SK-N-SH treated with all-trans-retinoic acid at 6 μM for 48 hours (cell line): Measurements from ENCODE around the gene LAMA3.

Source experiments
- CSRNP3 ChIP-seq: fragments of 250-450 bp; sonication (Bioruptor Pico); IDR thresholded peaks from 2 replicates; pipeline ENCODE4 v1.5.1; 2021; ENCODE audit warnings: mild to moderate bottlenecking, moderate library complexity
- ESRRG ChIP-seq: fragments of 250-450 bp; sonication (Bioruptor Pico); IDR thresholded peaks from 2 replicates; pipeline ENCODE4 v1.6.1; 2021; ENCODE audit warnings: mild to moderate bottlenecking
- SNAI2 ChIP-seq: fragments of 250-450 bp; sonication (Bioruptor Pico); IDR thresholded peaks from 2 replicates; pipeline ENCODE4 v1.5.0; 2020; ENCODE audit warnings: mild to moderate bottlenecking, moderate library complexity
- ZFP3 ChIP-seq: fragments of 250-450 bp; sonication (Bioruptor Pico); IDR thresholded peaks from 2 replicates; pipeline ENCODE4 v1.5.0; 2020; ENCODE audit warnings: mild to moderate bottlenecking, moderate library complexity

DNA sequence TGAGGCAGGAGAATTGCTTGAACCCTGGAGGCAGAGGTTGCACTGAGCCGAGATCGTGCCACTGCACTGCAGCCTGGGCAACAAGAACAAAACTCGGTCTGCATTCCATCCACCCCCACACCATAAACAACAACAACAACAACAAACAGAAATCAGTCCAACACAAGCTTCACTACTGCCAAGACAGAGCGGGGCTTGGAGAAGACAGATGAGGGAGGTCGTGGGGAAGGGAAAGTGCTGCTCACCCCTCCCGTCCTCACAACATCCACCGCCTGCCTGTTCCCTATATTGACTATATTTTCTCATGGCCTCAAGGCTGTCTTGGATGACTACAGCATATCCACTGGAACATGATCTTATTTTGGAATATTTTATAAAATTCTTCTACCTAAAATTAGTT is 187.7 kb downstream of the LAMA3 start:
- no peak for TF ChIP-seq ESRRG (CRISPR knock-in tag)
- TF ChIP-seq ZFP3 (CRISPR knock-in tag): no peak
- no peak for TF ChIP-seq CSRNP3 (CRISPR knock-in tag)
- TF ChIP-seq SNAI2 (CRISPR knock-in tag): no peak
